ENCODE results near the gene FHL5. TPM values are rescaled to one million over a fixed set of nuclear protein-coding genes. Genes with fewer than 3 reads are reported as not detected.

The FHL5 gene
- polyA plus RNA-seq, 2 of the 4 experiments (the other 2 are of a cell fraction) = not detected

GRCh38 chr6:96610019-96610418 lies 47.1 kb downstream of the FHL5 start:
- Histone ChIP-seq H3K9me3 (no peaks in the 10 kb centered on the region), H3K27ac (no peak overlapping the region), H3K4me1 (no peaks in the 10 kb centered on the region), H3K4me3 (no peak overlapping the region), H3K4me2 (no peak overlapping the region)
- DNase-seq (ENCODE audit: low read depth in 1 of 2, low spot score in 1 of 2) (no peak), FAIRE-seq (no peak), ATAC-seq (no peak)
- POLR2A ChIA-PET = no interaction called here
- no peak for TF ChIP-seq JUNB (IDR thresholded peaks at IDR 0.05)
- TF ChIP-seq REST (IDR thresholded peaks at IDR 0.05) = no peak
- TF ChIP-seq ZC3H11A (IDR thresholded peaks at IDR 0.05) = no peak
- TF ChIP-seq CHD2 (IDR thresholded peaks at IDR 0.05; ENCODE audit: low read length, partially characterized antibody) = no peak
- no peak for TF ChIP-seq RCOR1 (IDR thresholded peaks at IDR 0.05; ENCODE audit: low read depth, low read length)
- TF ChIP-seq, protein P1, sequence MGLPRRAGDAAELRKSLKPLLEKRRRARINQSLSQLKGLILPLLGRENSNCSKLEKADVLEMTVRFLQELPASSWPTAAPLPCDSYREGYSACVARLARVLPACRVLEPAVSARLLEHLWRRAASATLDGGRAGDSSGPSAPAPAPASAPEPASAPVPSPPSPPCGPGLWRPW (IDR thresholded peaks at IDR 0.05) = no peak
- TF ChIP-seq FOSB (CRISPR knock-in tag; IDR thresholded peaks at IDR 0.05) = no peak
- no peak for TF ChIP-seq CHD4 (IDR thresholded peaks at IDR 0.05; ENCODE audit: borderline replicate concordance)
- no peak for TF ChIP-seq TFCP2L1 (CRISPR knock-in tag; IDR thresholded peaks at IDR 0.05)
- no peak for TF ChIP-seq ZSCAN20 (CRISPR knock-in tag; IDR thresholded peaks at IDR 0.05)
- no peak for TF ChIP-seq JUN (IDR thresholded peaks at IDR 0.05)
- no peak for TF ChIP-seq HMGXB4 (CRISPR knock-in tag; IDR thresholded peaks at IDR 0.05; ENCODE audit: borderline replicate concordance)
- TF ChIP-seq TP53 (CRISPR knock-in tag; IDR thresholded peaks at IDR 0.05) = no peak
- no peak for TF ChIP-seq KDM1A (IDR thresholded peaks at IDR 0.05; ENCODE audit: low read depth)
- TF ChIP-seq FOXS1 (CRISPR knock-in tag; IDR thresholded peaks at IDR 0.05) = no peak
- TF ChIP-seq CBX2 (IDR thresholded peaks at IDR 0.05; ENCODE audit: borderline replicate concordance, low read depth) = no peak
- CTCF ChIA-PET = no interaction called here
- WGBS (ENCODE audit: missing lambda C conversion rate) = 52% methylated on average over 1 of the region's 1 CpG

DNA sequence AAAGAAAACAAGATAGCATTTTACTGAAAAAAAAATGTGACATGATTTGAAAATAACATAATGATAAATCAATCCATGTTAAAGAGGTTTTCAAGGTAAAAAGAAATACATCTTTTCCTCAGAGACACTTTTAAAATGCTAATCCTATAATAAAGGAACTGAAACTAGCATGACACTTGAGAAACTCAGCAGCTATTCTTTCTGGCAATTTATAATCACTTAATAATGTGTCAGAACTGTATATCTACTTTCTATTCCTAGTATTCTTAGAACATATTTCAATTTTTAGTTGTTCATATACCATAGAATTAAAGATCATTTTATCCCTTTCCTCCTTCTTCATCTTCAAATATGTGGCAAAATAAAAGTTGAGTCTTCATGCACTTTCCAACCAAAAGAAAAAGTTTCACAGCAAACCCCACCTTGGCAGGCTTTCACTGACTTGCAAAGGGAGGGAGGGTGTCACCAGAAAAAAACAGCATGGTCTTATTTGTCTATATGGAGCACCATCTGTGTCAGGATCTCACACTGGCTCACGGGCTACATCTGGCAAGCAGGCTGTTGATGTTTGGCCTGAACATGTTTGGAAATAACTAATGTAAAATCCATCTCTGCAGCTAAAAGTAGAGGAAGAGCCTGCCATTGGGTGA lies 48.5 kb downstream of the FHL5 start:
- Histone ChIP-seq H3K27ac (no peak overlapping the region), H3K9me3 (no peaks in the 10 kb centered on the region), H3K4me2 (no peak overlapping the region), H3K4me3 (no peak overlapping the region), H3K4me1 (no peaks in the 10 kb centered on the region)
- POLR2A ChIA-PET = no interaction called here
- DNase-seq (ENCODE audit: low read depth in 1 of 2, low spot score in 1 of 2) = no peak
- CTCF ChIA-PET = no interaction called here
- no peak for FAIRE-seq
- no peak for ATAC-seq
- WGBS (ENCODE audit: missing lambda C conversion rate) = 0% methylated on average over 1 of the region's 1 CpG
- TF ChIP-seq KDM1A (IDR thresholded peaks at IDR 0.05; ENCODE audit: low read depth) (no peak), JUN (IDR thresholded peaks at IDR 0.05) (no peak), TP53 (CRISPR knock-in tag; IDR thresholded peaks at IDR 0.05) (no peak), REST (IDR thresholded peaks at IDR 0.05) (no peak), NR3C1 (IDR thresholded peaks at IDR 0.05) (no peak), MAX (IDR thresholded peaks at IDR 0.05) (no peak), MYC (IDR thresholded peaks at IDR 0.05; ENCODE audit: borderline replicate concordance, low read length) (no peak), SMC3 (IDR thresholded peaks at IDR 0.05) (no peak), CBX8 (IDR thresholded peaks at IDR 0.05) (no peak), EP300 (IDR thresholded peaks at IDR 0.05) (no peak), ESRRA (IDR thresholded peaks at IDR 0.05; ENCODE audit: borderline replicate concordance, low read length) (no peak), HDAC2 (IDR thresholded peaks at IDR 0.05) (no peak), ZFP36 (IDR thresholded peaks at IDR 0.05; ENCODE audit: borderline replicate concordance, partially characterized antibody) (no peak), HOXB5 (CRISPR knock-in tag; IDR thresholded peaks at IDR 0.05) (no peak), JUNB (IDR thresholded peaks at IDR 0.05) (no peak)
- TF ChIP-seq, protein P2, sequence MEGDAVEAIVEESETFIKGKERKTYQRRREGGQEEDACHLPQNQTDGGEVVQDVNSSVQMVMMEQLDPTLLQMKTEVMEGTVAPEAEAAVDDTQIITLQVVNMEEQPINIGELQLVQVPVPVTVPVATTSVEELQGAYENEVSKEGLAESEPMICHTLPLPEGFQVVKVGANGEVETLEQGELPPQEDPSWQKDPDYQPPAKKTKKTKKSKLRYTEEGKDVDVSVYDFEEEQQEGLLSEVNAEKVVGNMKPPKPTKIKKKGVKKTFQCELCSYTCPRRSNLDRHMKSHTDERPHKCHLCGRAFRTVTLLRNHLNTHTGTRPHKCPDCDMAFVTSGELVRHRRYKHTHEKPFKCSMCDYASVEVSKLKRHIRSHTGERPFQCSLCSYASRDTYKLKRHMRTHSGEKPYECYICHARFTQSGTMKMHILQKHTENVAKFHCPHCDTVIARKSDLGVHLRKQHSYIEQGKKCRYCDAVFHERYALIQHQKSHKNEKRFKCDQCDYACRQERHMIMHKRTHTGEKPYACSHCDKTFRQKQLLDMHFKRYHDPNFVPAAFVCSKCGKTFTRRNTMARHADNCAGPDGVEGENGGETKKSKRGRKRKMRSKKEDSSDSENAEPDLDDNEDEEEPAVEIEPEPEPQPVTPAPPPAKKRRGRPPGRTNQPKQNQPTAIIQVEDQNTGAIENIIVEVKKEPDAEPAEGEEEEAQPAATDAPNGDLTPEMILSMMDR (IDR thresholded peaks at IDR 0.05) = no peak

Data from A549 (cell line).